GM12865 (cell line): ENCODE data around the gene GPR62.

ENCODE experiments used
- DNase-seq: peaks from one replicate; pipeline ENCODE4 v3.0.0; 2010; ENCODE audit warnings: low read depth
- H3K4me3 ChIP-seq: 2 replicates; pipeline ENCODE4 v1.5.1; 2011; ENCODE audit warnings: mild to moderate bottlenecking, low read depth, low read length, control low read depth
- CTCF ChIP-seq: IDR thresholded peaks from 2 replicates; pipeline ENCODE4 v1.5.1; 2011; ENCODE audit warnings: low read length, control low read depth, low read depth, inconsistent platforms; ENCODE audit not compliant: insufficient read depth; ENCODE audit errors: missing control alignments

The GPR62 gene

GRCh38 chr3:51974963-51975851, 20.0 kb downstream of the GPR62 start, which contains the start of gene ABHD14A:
Gene ABHD14A, plus strand, starts transcription at chr3:51975064. Its CDS starts 72 bp downstream, at chr3:51975136.
- peak within 1 kb of the TSS; percentile 77 for H3K4me3 ChIP-seq
- peak; percentile 84 for DNase-seq
- TF ChIP-seq CTCF: no peak

DNA sequence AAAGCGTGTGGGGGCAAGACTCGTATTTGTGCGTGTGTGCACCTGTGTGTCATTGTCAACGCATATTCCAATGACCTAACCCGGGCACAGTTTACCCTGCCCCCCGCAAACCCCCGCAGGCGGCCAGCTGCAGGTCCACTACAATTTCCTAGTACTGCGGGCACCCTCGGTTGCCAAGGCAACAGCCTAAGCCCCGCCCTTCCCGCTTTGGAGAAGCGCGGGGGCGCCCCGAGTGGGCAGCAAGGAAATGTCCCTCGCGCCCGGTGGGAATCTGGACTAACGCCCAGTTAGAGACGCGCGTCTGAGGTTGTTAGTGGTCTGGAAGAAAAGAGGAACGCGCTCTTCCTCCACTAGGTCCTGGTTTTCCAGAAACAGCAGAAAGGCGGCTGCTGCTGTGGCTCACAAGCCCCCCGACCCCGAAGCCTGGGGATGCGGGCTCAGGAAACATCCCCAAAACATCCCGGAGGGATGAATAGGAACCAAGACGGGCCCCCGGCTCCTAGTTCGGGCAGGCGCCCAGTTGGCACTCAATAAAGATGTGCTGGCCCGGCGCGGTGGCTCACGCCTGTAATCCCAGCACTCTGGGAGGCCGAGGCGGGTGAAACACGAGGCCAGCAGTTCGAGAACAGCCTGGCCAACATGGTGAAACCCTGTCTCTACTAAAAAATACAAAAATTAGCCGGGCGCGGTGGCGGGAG, 20.8 kb downstream of the GPR62 start:
- TF ChIP-seq CTCF: peak; percentile 12
- DNase-seq: peak; percentile 53
- peak overlapping the region; percentile 77 for H3K4me3 ChIP-seq

GRCh38 chr3:51977446-51978142, 22.4 kb downstream of the GPR62 start:
- DNase-seq: no peak
- H3K4me3 ChIP-seq: no peak overlapping the region
- TF ChIP-seq CTCF: no peak

GRCh38 chr3:51978143-51978502, 22.9 kb downstream of the GPR62 start:
- no peak for TF ChIP-seq CTCF
- no peak overlapping the region for H3K4me3 ChIP-seq
- no peak for DNase-seq

GRCh38 chr3:51980253-51980652, 25.1 kb downstream of the GPR62 start:
- no peak for DNase-seq
- no peak overlapping the region for H3K4me3 ChIP-seq
- no peak for TF ChIP-seq CTCF

DNA sequence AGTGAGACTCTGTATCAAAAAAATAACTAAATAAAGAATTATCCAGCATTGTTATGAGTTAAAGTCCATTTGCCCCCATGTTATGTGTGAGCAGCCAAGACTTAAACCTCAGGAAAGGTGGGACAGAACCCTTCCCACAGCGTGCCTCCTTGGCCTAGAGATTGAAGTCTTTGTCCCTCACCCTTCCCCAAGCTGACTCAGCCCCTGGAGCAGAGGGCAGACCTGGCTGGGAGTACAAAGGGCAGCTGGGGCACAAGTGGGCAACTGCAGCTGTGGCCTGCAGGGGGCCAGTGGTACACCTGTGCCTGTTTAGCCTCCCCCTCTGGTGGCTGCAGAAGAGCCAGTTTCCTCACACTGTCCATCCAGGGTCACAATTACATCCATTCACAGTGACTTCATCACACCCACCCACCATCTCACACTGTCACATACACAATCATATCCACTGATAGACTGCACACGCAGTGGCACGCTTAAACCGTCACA, 27.2 kb downstream of the GPR62 start:
- TF ChIP-seq CTCF: peak; percentile 79
- peak overlapping the region; percentile 98 for H3K4me3 ChIP-seq
- DNase-seq: peak; percentile 80
